Effector memory CD4-positive, alpha-beta T cell (primary cell): ENCODE measurements around the gene AGAP1.

Experiments used
- DNase-seq, 3 donors: peaks; one replicate each; pipeline ENCODE4 v3.0.0-alpha.2; 2020
- H3K27ac ChIP-seq: 2 replicates; pipeline ENCODE4 v1.7.0; 2013; ENCODE audit warnings: mild to moderate bottlenecking, low read length, moderate library complexity; ENCODE audit not compliant: insufficient read depth, poor library complexity, severe bottlenecking
- H3K27me3 ChIP-seq: replicated peaks from 2 replicates; pipeline ENCODE4 v1.7.0; 2013; ENCODE audit warnings: mild to moderate bottlenecking, low read length; ENCODE audit not compliant: insufficient read depth, control insufficient read depth, poor library complexity, severe bottlenecking
- H3K36me3 ChIP-seq: 2 replicates; pipeline ENCODE4 v1.7.0; 2013; ENCODE audit warnings: mild to moderate bottlenecking, low read length, moderate library complexity; ENCODE audit not compliant: control insufficient read depth, insufficient read depth
- H3K4me1 ChIP-seq: 2 replicates; pipeline ENCODE4 v1.7.0; 2013; ENCODE audit warnings: low read length, mild to moderate bottlenecking; ENCODE audit not compliant: control insufficient read depth, insufficient read depth, poor library complexity, severe bottlenecking
- H3K4me3 ChIP-seq: 2 replicates; pipeline ENCODE4 v1.7.0; 2013; ENCODE audit warnings: low read length, low read depth, mild to moderate bottlenecking; ENCODE audit not compliant: insufficient read depth, poor library complexity, severe bottlenecking
- H3K9me3 ChIP-seq: 2 replicates; pipeline ENCODE4 v1.7.0; 2013; ENCODE audit warnings: mild to moderate bottlenecking, low read length, moderate library complexity; ENCODE audit not compliant: control insufficient read depth

AGAP1 gene

GRCh38 chr2:235999011-235999410 lies 505.2 kb downstream of the AGAP1 start:
- no peak overlapping the region for H3K27ac ChIP-seq
- no peak for DNase-seq
- H3K4me3 ChIP-seq = no peak overlapping the region
- no peaks in the 10 kb centered on the region for H3K36me3 ChIP-seq
- no peaks in the 10 kb centered on the region for H3K4me1 ChIP-seq
- H3K27me3 ChIP-seq = no peaks in the 10 kb centered on the region
- no peaks in the 10 kb centered on the region for H3K9me3 ChIP-seq

DNA sequence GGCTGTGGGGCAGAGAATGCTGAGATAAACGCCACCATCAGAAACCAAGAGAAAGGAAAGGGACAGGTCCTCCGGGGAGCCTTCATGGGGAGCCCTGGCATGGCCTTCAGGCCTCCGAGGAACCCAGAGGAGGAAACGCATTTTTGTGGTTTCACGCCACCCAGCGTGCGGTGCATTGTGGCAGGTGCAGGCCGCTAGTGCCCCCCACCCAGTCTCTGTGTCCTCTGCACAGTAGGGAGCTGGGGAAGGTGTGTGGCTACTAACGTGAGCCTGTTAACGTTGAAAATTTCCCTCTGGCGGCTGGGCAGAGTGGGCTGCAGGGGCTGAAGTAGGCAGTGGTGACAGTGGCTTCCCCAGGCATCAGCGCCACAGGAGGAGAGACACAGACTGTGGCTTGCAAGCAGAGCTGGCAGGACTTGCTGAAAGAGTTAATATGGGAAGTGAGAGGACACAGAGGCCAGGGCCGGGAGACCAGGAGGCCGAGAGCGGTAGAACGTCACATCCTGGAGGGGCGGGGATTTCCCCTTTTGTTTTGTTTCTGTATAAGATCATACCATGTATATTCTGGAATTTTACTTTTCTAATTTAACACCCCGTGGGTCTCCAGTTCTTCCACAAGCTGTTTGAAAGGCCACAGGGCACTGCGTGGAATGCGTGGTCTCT lies 507.5 kb downstream of the AGAP1 start:
- H3K27me3 ChIP-seq = no peaks in the 10 kb centered on the region
- no peak overlapping the region for H3K27ac ChIP-seq
- no peaks in the 10 kb centered on the region for H3K36me3 ChIP-seq
- DNase-seq = no peak
- H3K4me3 ChIP-seq = no peak overlapping the region
- H3K9me3 ChIP-seq = no peaks in the 10 kb centered on the region
- no peaks in the 10 kb centered on the region for H3K4me1 ChIP-seq

DNA sequence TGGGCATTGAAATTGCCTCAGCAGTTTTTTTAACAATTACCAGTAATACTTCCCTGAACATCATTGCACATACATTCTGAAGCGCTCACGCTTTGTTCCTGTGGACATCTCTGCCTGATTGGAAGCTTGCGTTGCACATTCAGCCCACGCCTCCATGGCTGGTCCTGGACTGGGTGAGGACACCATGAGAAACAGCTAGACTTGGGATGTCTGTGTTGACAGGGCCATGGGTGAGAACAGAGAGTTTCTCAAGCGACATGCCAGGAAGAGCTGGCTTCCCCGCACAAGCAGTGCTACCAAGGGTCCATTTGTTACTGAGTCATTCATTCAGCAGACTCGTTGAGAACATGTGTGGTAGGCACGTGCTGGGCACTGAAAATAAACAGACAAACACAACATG lies 508.0 kb downstream of the AGAP1 start:
- Histone ChIP-seq H3K4me3 (no peak overlapping the region), H3K36me3 (no peaks in the 10 kb centered on the region), H3K27ac (no peak overlapping the region), H3K9me3 (no peaks in the 10 kb centered on the region), H3K4me1 (no peaks in the 10 kb centered on the region), H3K27me3 (no peaks in the 10 kb centered on the region)
- no peak for DNase-seq

DNA sequence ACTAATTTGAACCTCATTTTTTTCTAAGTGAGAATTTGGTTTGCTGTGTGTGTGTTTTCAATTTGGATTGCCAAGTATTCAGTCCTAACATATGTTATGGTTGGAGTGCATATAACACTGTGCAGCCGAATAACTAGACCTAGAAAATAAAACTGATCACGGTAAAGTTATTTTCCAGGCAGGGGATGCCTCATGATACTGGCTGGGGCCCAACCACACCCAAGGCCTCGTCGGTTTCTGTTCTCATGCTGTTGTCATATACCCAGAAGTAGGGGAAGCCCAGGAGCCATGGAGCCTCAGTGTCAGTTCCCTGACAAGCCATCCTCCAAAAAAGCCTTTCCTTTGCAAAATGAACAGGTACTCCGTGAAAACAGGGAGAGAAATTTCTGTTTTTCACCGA lies 514.2 kb downstream of the AGAP1 start:
- H3K27ac ChIP-seq = no peak overlapping the region
- DNase-seq = no peak
- H3K4me1 ChIP-seq = no peaks in the 10 kb centered on the region
- H3K36me3 ChIP-seq = no peaks in the 10 kb centered on the region
- H3K4me3 ChIP-seq = no peak overlapping the region
- H3K9me3 ChIP-seq = no peaks in the 10 kb centered on the region
- no peaks in the 10 kb centered on the region for H3K27me3 ChIP-seq

DNA sequence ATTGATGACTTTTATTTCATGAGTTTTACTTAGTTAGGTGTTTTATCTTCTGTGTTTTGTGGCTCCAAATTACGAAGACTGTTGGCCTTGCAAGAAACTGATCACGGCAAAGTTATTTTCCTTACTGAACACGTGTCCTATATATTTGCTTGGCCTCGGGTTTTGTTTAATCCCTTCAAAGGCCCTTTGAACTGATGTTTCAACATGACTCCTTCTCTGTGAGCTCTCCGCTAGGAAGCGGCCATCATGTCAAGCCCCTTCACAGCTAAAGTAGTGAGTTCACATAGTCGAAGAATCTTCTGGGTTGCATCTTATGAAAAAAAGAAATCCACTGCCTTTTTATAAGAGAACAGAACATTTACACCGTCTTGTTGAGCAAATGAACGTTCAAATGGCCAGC lies 515.0 kb downstream of the AGAP1 start:
- no peaks in the 10 kb centered on the region for H3K27me3 ChIP-seq

DNA sequence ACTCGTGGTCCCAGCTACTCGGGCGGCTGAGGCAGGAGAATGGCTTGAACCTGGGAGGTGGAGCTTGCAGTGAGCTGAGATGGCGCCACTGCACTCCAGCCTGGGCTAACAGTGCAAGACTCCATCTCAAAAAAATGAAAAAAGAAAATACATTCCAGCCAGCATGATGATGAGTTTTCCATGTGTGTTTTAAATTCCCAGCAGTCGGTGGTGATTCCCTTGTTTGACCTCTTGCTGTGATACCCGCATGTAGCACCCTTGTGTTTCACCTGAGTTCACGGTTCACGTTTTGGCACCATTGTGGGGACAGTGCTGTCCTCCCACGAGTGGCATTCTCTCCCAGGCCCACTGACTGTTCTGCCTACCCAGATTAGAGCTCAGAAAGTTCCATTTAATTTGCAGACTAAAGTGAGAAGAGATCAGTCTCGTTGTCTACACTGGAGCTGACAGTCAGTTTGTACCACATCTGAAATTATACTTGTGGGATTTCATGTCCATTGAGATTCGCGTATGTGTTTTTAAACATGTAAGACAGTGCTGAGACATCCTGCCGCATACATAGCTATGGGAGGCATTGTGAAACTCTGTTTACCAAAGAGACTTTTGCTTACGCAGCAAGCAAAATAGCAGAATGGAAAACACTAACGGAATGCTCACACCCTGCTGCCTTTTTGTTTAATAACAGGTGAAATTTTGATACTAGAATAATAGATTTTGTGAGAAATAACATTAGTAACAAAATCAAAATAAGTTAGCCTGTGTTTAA lies 517.3 kb downstream of the AGAP1 start:
- no peak overlapping the region for H3K27ac ChIP-seq
- DNase-seq = no peak

More for the DNA sequence above, 515.0 kb downstream of the AGAP1 start:
- Histone ChIP-seq H3K27ac (no peak overlapping the region), H3K4me1 (no peaks in the 10 kb centered on the region), H3K9me3 (no peaks in the 10 kb centered on the region), H3K36me3 (no peaks in the 10 kb centered on the region), H3K4me3 (no peak overlapping the region)
- no peak for DNase-seq

DNA sequence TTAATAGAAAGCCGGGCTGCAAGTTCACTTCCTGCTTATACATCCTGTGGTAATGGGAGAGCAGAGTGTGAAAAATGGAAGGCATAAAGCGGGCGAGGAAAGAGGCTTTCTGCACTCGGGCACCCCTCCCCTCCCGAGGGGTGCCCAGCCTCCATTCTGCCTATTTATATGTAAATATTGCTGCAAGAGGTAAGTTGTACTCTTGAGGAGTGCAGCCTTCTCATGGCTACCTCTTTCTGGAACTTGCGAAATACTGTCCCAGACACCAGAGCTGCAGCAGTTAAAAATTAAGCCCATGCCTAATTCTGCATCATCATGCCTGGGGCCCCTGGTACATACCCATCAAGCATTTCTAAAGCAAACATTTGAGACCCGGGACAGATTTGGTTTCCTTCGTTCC lies 518.3 kb downstream of the AGAP1 start:
- Histone ChIP-seq H3K27ac (no peak overlapping the region), H3K4me3 (no peak overlapping the region), H3K36me3 (no peaks in the 10 kb centered on the region), H3K27me3 (no peaks in the 10 kb centered on the region), H3K9me3 (no peaks in the 10 kb centered on the region), H3K4me1 (no peaks in the 10 kb centered on the region)
- no peak for DNase-seq

More for the DNA sequence above, 517.3 kb downstream of the AGAP1 start:
- no peaks in the 10 kb centered on the region for H3K27me3 ChIP-seq
- no peaks in the 10 kb centered on the region for H3K9me3 ChIP-seq
- H3K4me3 ChIP-seq = no peak overlapping the region
- no peaks in the 10 kb centered on the region for H3K4me1 ChIP-seq
- H3K36me3 ChIP-seq = no peaks in the 10 kb centered on the region

GRCh38 chr2:236014408-236015131 lies 520.7 kb downstream of the AGAP1 start:
- H3K4me3 ChIP-seq = no peak overlapping the region
- no peaks in the 10 kb centered on the region for H3K4me1 ChIP-seq
- DNase-seq = no peak
- H3K36me3 ChIP-seq = no peaks in the 10 kb centered on the region
- H3K9me3 ChIP-seq = no peaks in the 10 kb centered on the region
- H3K27ac ChIP-seq = no peak overlapping the region
- no peaks in the 10 kb centered on the region for H3K27me3 ChIP-seq

DNA sequence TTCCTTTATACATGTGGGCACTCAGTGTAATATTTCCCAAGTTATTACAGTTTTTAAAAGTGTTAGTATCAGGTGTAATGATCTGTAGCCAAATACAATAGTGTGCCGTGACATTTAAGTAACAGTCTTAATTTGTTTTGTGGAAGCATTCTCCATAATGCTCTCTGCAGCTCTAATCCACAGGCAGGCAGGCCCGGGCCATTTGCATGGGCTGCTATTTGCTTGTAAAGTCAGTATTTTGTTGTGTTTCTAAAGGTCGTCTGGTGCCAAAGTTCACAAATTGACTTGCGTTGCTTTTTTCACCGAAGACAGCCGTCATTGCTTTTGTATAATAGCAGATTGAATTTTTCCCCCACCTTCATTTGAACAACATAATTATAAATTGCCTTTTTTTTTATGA lies 521.3 kb downstream of the AGAP1 start:
- H3K4me3 ChIP-seq = no peak overlapping the region
- H3K27ac ChIP-seq = no peak overlapping the region
- no peak for DNase-seq
- H3K9me3 ChIP-seq = no peaks in the 10 kb centered on the region
- no peaks in the 10 kb centered on the region for H3K27me3 ChIP-seq
- no peaks in the 10 kb centered on the region for H3K36me3 ChIP-seq
- no peaks in the 10 kb centered on the region for H3K4me1 ChIP-seq

- Histone ChIP-seq H3K27ac (no peak overlapping the region), H3K36me3 (no peaks in the 10 kb centered on the region), H3K4me1 (no peaks in the 10 kb centered on the region), H3K4me3 (no peak overlapping the region), H3K27me3 (no peaks in the 10 kb centered on the region), H3K9me3 (no peaks in the 10 kb centered on the region)
- no peak for DNase-seq
Observed at GRCh38 chr2:236016496-236016895, 522.7 kb downstream of the AGAP1 start.
